CD4-positive, alpha-beta memory T cell (primary cell): ENCODE results near the gene CYP4F11. TPM values are rescaled to one million over a fixed set of nuclear protein-coding genes. Genes with fewer than 3 reads are reported as not detected.
"Not testable (repeated sequence)": the region's sequence is repeated elsewhere in the genome, so short reads cannot be mapped to it uniquely, and the experiment has no call there.

Experiments
- CTCF ChIA-PET: fragments of 350-600 bp; sonication (Branson Sonifier 250); formaldehyde crosslinking; loops from one replicate; lab custom pipeline; 2021; ENCODE audit warnings: inconsistent platforms; ENCODE audit not compliant: partially characterized antibody; lab: Charles Lee
- POLR2A ChIA-PET: fragments of 350-600 bp; sonication (Branson Sonifier 250); formaldehyde crosslinking; loops from one replicate; lab custom pipeline; 2021; ENCODE audit not compliant: partially characterized antibody; lab: Charles Lee
- DNase-seq, 5 donors: peaks; one replicate each; pipeline versions ENCODE4 v3.0.0 to v3.0.0-alpha.2; 2020 to 2022; ENCODE audit warnings: mixed read lengths in 1 of 5
- H3K27ac ChIP-seq: one replicate; pipeline ENCODE4 v1.7.0; 2013; ENCODE audit warnings: low read depth, low read length
- H3K27me3 ChIP-seq: 2 replicates; pipeline ENCODE4 v1.7.0; 2013; ENCODE audit warnings: mild to moderate bottlenecking, low read length, moderate library complexity; ENCODE audit not compliant: insufficient read depth
- H3K36me3 ChIP-seq: 2 replicates; pipeline ENCODE4 v1.7.0; 2013; ENCODE audit warnings: mild to moderate bottlenecking, low read length, moderate library complexity; ENCODE audit not compliant: insufficient read depth
- H3K4me1 ChIP-seq: 2 replicates; pipeline ENCODE4 v1.7.0; 2013; ENCODE audit warnings: mild to moderate bottlenecking, low read length, moderate library complexity; ENCODE audit not compliant: insufficient read depth
- H3K4me3 ChIP-seq, 2 donors: one replicate each; pipeline ENCODE4 v1.7.0; 2013; ENCODE audit warnings: low read length in 2 of 2, mild to moderate bottlenecking in 1 of 2
- H3K9me3 ChIP-seq, 2 donors: one replicate each; pipeline ENCODE4 v1.7.0; 2013; ENCODE audit warnings: low read length in 2 of 2, control low read depth in 1 of 2; ENCODE audit not compliant: control insufficient read depth in 1 of 2
- H3K27ac Mint-ChIP-seq, 7 donors: one replicate each; pipeline ENCODE4 v1.8.0; 2020 to 2021; ENCODE audit warnings: mixed read lengths in 7 of 7, mild to moderate bottlenecking in 6 of 7, inconsistent platforms in 3 of 7, moderate library complexity in 3 of 7
- H3K27me3 Mint-ChIP-seq, 2 donors: one replicate each; pipeline ENCODE4 v1.8.0; 2020 to 2021; ENCODE audit warnings: mixed read lengths in 2 of 2
- H3K36me3 Mint-ChIP-seq, 2 donors: one replicate each; pipeline ENCODE4 v1.8.0; 2020 to 2021; ENCODE audit warnings: mixed read lengths in 2 of 2, inconsistent platforms in 1 of 2, mild to moderate bottlenecking in 1 of 2
- H3K4me1 Mint-ChIP-seq, 4 donors: one replicate each; pipeline ENCODE4 v1.8.0; 2020 to 2021; ENCODE audit warnings: mixed read lengths in 4 of 4, mild to moderate bottlenecking in 1 of 4
- H3K4me3 Mint-ChIP-seq, 8 donors: one replicate each; pipeline ENCODE4 v1.8.0; 2020 to 2021; ENCODE audit warnings: mixed read lengths in 8 of 8, mild to moderate bottlenecking in 7 of 8, moderate library complexity in 6 of 8, inconsistent platforms in 3 of 8
- H3K9me3 Mint-ChIP-seq, 8 donors: one replicate each; pipeline ENCODE4 v1.8.0; 2020 to 2021; ENCODE audit warnings: mixed read lengths in 8 of 8, mild to moderate bottlenecking in 5 of 8, inconsistent platforms in 3 of 8, moderate library complexity in 1 of 8
- intact Hi-C: fragments of 100-400 bp; cut with micrococcal nuclease; formaldehyde crosslinking; loops from one replicate; pipeline ENCODE4 v1.15.1; 2023
- polyA plus RNA-seq, 2 donors: library from polyadenylated mRNA; unstranded; fragments of 300-500 nt; fragmentation: Illumina TruSeq; gene quantifications; one replicate each; pipeline ENCODE4 v1.2.3, GENCODE V29; 2021
- total RNA-seq, 2 experiments: library from RNA; stranded (reverse); gene quantifications; one replicate each; pipeline ENCODE4 v1.2.3, GENCODE V29; 2021

The CYP4F11 gene
- total and polyA plus RNA-seq, 4 experiments from 2014 or later, result not detected

- no peaks in the 10 kb centered on the region for H3K4me1 ChIP-seq
- H3K4me3 Mint-ChIP-seq, result no peak overlapping the region
- ChIA-PET CTCF (no interaction called here), POLR2A (no interaction called here)
- H3K27me3 ChIP-seq, result peaks cover 7% of the 10 kb centered on the region
- H3K9me3 ChIP-seq, result no peaks in the 10 kb centered on the region
- peaks cover 0 to 25% (median 3%) of the 10 kb centered on the region in 8 donors for H3K9me3 Mint-ChIP-seq
- H3K27ac ChIP-seq, result no peak overlapping the region
- peaks cover 33 to 41% of the 10 kb centered on the region in 2 donors for H3K27me3 Mint-ChIP-seq
- no peaks in the 10 kb centered on the region for H3K36me3 Mint-ChIP-seq
- H3K27ac Mint-ChIP-seq, result no peak overlapping the region
- peaks cover 2 to 10% (median 7%) of the 10 kb centered on the region in 4 donors for H3K4me1 Mint-ChIP-seq
- no peak overlapping the region for H3K4me3 ChIP-seq
- DNase-seq, result no peak
- intact Hi-C loops, result no loop called here
- H3K36me3 ChIP-seq, result no peaks in the 10 kb centered on the region
These were observed 29.3 kb downstream of the CYP4F11 start for GRCh38 chr19:15905026-15905425.

- CTCF ChIA-PET, H3K4me1 ChIP-seq, H3K27ac Mint-ChIP-seq, POLR2A ChIA-PET, DNase-seq, H3K36me3 ChIP-seq, H3K4me3 ChIP-seq, H3K36me3 Mint-ChIP-seq, H3K4me3 Mint-ChIP-seq, intact Hi-C loops, H3K27ac ChIP-seq, H3K9me3 ChIP-seq, H3K27me3 ChIP-seq: not testable (repeated sequence)
- peaks cover 31 to 40% of the 10 kb centered on the region in 2 donors for H3K27me3 Mint-ChIP-seq
- H3K9me3 Mint-ChIP-seq, result peaks cover 0 to 25% (median 3%) of the 10 kb centered on the region in 8 donors
- H3K4me1 Mint-ChIP-seq, result peaks cover 2 to 11% (median 8%) of the 10 kb centered on the region in 4 donors
These were observed 31.4 kb downstream of the CYP4F11 start for GRCh38 chr19:15902898-15903297.

- no peaks in the 10 kb centered on the region for H3K36me3 Mint-ChIP-seq
- H3K27ac Mint-ChIP-seq, result no peak overlapping the region
- no peaks in the 10 kb centered on the region for H3K4me1 ChIP-seq
- H3K9me3 ChIP-seq, result no peaks in the 10 kb centered on the region
- H3K27me3 ChIP-seq, result no peaks in the 10 kb centered on the region
- H3K4me3 Mint-ChIP-seq, result no peak overlapping the region
- H3K27ac ChIP-seq, result no peak overlapping the region
- no peak for DNase-seq
- ChIA-PET CTCF (no interaction called here), POLR2A (no interaction called here)
- peaks cover 0 to 25% (median under 1%) of the 10 kb centered on the region in 8 donors for H3K9me3 Mint-ChIP-seq
- H3K27me3 Mint-ChIP-seq, result peaks cover 29 to 38% of the 10 kb centered on the region in 2 donors
- no peak overlapping the region for H3K4me3 ChIP-seq
- intact Hi-C loops, result no loop called here
- H3K36me3 ChIP-seq, result no peaks in the 10 kb centered on the region
- peaks cover 2 to 11% (median 8%) of the 10 kb centered on the region in 4 donors for H3K4me1 Mint-ChIP-seq
These were observed 32.1 kb downstream of the CYP4F11 start for GRCh38 chr19:15902254-15902653.

- Histone ChIP-seq H3K4me1 (no peaks in the 10 kb centered on the region), H3K4me3 (no peak overlapping the region), H3K27ac (no peak overlapping the region), H3K9me3 (no peaks in the 10 kb centered on the region), H3K27me3 (no peaks in the 10 kb centered on the region), H3K36me3 (no peaks in the 10 kb centered on the region)
- H3K36me3 Mint-ChIP-seq, result no peaks in the 10 kb centered on the region
- H3K4me3 Mint-ChIP-seq, result peak overlapping the region; percentile 58 to 88 (median 80)
- ChIA-PET CTCF (interaction anchor here (1.0 to 1.6 kb wide), 3 partner anchors 31 to 58 kb away, joined by 3 read pairs; no protein-coding TSS in a partner anchor), POLR2A (no interaction called here)
- peak overlapping the region in 1 of 7 donors; percentile 6 for H3K27ac Mint-ChIP-seq
- no peak for DNase-seq
- peaks cover 2 to 11% (median 8%) of the 10 kb centered on the region in 4 donors for H3K4me1 Mint-ChIP-seq
- peaks cover 29 to 40% of the 10 kb centered on the region in 2 donors for H3K27me3 Mint-ChIP-seq
- intact Hi-C loops, result no loop called here
- H3K9me3 Mint-ChIP-seq, result peaks cover 0 to 20% (median 0%) of the 10 kb centered on the region in 8 donors
These were observed 33.8 kb downstream of the CYP4F11 start for GRCh38 chr19:15900504-15900903.

- Mint-ChIP-seq H3K4me1 (peaks cover 2 to 11% (median 8%) of the 10 kb centered on the region in 4 donors), H3K27ac (peak overlapping the region in 1 of 7 donors; percentile 6), H3K9me3 (peaks cover 0 to 17% (median 0%) of the 10 kb centered on the region in 8 donors), H3K4me3 (peak overlapping the region; percentile 58 to 88 (median 80)), H3K27me3 (peaks cover 29 to 40% of the 10 kb centered on the region in 2 donors)
- H3K36me3 ChIP-seq, H3K9me3 ChIP-seq, H3K27me3 ChIP-seq, H3K36me3 Mint-ChIP-seq, DNase-seq, POLR2A ChIA-PET, H3K27ac ChIP-seq, H3K4me3 ChIP-seq, H3K4me1 ChIP-seq, intact Hi-C loops: not testable (repeated sequence)
- CTCF ChIA-PET, result interaction anchor here (1.5 to 1.6 kb wide), 2 partner anchors 42 to 58 kb away, joined by 3 read pairs; no protein-coding TSS in a partner anchor
These were observed 34.3 kb downstream of the CYP4F11 start for GRCh38 chr19:15900032-15900431.

GRCh38 chr19:15899561-15899960 is 34.8 kb downstream of the CYP4F11 start:
- H3K4me3 ChIP-seq, H3K9me3 ChIP-seq, intact Hi-C loops, H3K27ac ChIP-seq, H3K36me3 ChIP-seq, H3K36me3 Mint-ChIP-seq, DNase-seq, H3K27me3 ChIP-seq, POLR2A ChIA-PET, H3K4me1 ChIP-seq, H3K27ac Mint-ChIP-seq: not testable (repeated sequence)
- Mint-ChIP-seq H3K4me3 (peak overlapping the region in 2 of 8 donors; percentile 46 to 56), H3K27me3 (peaks cover 27 to 38% of the 10 kb centered on the region in 2 donors), H3K4me1 (peaks cover 2 to 11% (median 8%) of the 10 kb centered on the region in 4 donors), H3K9me3 (peaks cover 0 to 13% (median 0%) of the 10 kb centered on the region in 8 donors)
- CTCF ChIA-PET, result interaction anchor here (1.5 to 1.6 kb wide), 2 partner anchors 42 to 58 kb away, joined by 3 read pairs; no protein-coding TSS in a partner anchor

GRCh38 chr19:15897738-15898276 is 36.5 kb downstream of the CYP4F11 start, which contains the start of gene CYP4F2:
CYP4F2 (minus strand) TSS chr19:15898074; CDS start chr19:15897611, 463 bp downstream.
- H3K27me3 Mint-ChIP-seq, result peaks cover 24 to 31% of the 10 kb centered on the region in 2 donors
- CTCF ChIA-PET, result no interaction called here
- H3K4me3 Mint-ChIP-seq, result no peak within 1 kb of the TSS
- intact Hi-C loops, result no loop called here
- no peaks in the 10 kb centered on the region for H3K36me3 ChIP-seq
- H3K9me3 ChIP-seq, result no peaks in the 10 kb centered on the region
- H3K9me3 Mint-ChIP-seq, result no peaks in the 10 kb centered on the region
- H3K27ac ChIP-seq, result no peak within 1 kb of the TSS
- H3K4me1 ChIP-seq, result no peaks in the 10 kb centered on the region
- H3K4me1 Mint-ChIP-seq, result peaks cover 2 to 11% (median 8%) of the 10 kb centered on the region in 4 donors
- no peaks in the 10 kb centered on the region for H3K27me3 ChIP-seq
- no peak within 1 kb of the TSS for H3K4me3 ChIP-seq
- DNase-seq, result no peak
- POLR2A ChIA-PET, result no interaction called here
- no peaks in the 10 kb centered on the region for H3K36me3 Mint-ChIP-seq
- H3K27ac Mint-ChIP-seq, result no peak within 1 kb of the TSS
